Astrocyte of the spinal cord (primary cell): ENCODE results near the gene LCN2.

Source experiments
- DNase-seq: peaks from one replicate; pipeline ENCODE4 v3.0.0; 2011; ENCODE audit warnings: low read depth, low spot score
- H3K4me3 ChIP-seq: 2 replicates; pipeline ENCODE4 v1.5.1; 2011; ENCODE audit warnings: low read depth, mild to moderate bottlenecking, low read length, moderate library complexity
- in situ Hi-C: cut with HindIII; loops from 2 replicates; pipeline ENCODE4 v1.10.0; 2017; ENCODE audit warnings: low sequenced_read_pairs
- TF ChIP-seq, protein P1 (sequence below): IDR thresholded peaks from 2 replicates; pipeline ENCODE4 v1.5.1; 2012; ENCODE audit warnings: low read depth, mild to moderate bottlenecking, low read length, inconsistent platforms

Gene LCN2

DNA sequence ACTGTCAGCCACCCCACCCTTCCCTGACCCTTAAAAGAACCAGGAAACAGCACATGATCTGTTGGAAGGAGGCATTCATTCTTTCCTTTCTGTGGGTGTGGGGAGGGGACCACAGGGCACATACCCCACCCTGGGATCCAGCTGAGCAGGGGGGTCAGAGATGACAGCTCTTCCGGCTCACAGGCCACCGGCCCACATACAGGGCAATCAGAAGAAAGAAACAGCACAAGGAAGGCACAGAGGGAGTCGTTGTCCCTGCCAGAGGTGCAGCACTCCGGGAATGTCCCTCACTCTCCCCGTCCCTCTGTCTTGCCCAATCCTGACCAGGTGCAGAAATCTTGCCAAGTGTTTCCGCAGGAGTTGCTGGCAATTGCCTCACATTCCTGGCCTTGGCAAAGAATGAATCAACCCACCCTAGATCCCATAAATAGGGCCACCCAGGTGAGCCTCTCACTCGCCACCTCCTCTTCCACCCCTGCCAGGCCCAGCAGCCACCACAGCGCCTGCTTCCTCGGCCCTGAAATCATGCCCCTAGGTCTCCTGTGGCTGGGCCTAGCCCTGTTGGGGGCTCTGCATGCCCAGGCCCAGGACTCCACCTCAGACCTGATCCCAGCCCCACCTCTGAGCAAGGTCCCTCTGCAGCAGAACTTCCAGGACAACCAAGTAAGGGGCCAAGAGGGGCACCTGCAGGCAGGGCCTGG lies at the start of gene LCN2:
Gene LCN2 (plus strand): TSS at position 453 of the 701 bp plus-strand sequence. CDS start 73 bp downstream, at position 526.
- in situ Hi-C loops = no loop called here
- TF ChIP-seq, protein P1, sequence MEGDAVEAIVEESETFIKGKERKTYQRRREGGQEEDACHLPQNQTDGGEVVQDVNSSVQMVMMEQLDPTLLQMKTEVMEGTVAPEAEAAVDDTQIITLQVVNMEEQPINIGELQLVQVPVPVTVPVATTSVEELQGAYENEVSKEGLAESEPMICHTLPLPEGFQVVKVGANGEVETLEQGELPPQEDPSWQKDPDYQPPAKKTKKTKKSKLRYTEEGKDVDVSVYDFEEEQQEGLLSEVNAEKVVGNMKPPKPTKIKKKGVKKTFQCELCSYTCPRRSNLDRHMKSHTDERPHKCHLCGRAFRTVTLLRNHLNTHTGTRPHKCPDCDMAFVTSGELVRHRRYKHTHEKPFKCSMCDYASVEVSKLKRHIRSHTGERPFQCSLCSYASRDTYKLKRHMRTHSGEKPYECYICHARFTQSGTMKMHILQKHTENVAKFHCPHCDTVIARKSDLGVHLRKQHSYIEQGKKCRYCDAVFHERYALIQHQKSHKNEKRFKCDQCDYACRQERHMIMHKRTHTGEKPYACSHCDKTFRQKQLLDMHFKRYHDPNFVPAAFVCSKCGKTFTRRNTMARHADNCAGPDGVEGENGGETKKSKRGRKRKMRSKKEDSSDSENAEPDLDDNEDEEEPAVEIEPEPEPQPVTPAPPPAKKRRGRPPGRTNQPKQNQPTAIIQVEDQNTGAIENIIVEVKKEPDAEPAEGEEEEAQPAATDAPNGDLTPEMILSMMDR = no peak
- no peak for DNase-seq
- H3K4me3 ChIP-seq = no peak within 1 kb of the TSS

DNA sequence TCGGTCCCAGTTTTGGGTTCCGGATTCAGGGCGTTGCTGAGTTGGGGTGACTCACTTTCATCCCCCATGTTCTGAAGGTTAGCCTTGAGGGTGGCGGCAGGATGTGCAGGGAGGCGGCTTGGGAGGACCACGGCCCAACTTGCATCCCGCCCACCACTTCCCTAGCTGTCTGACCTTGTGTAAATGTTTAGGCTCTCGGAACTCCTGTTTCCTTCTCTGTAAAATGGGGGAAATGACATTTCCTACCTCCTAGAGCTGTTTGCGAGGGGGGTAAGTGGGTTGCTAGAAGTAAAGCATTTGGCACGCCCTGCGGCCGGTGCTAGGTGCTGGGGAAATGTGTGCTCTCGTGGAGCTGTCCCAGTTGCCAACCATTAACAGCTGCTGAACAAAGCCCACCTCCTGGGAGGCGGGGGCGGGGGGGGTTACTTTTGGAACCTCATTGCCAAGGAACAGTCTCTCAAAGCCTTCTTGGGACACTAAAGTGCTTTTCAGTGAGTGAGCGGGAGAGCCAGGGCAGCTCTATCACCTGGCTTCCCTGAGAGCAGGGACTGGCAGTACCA lies 49.2 kb upstream of the LCN2 start:
- DNase-seq = no peak
- TF ChIP-seq, protein P1 = no peak
- peak overlapping the region; percentile 45 for H3K4me3 ChIP-seq
- in situ Hi-C loops = no loop called here

DNA sequence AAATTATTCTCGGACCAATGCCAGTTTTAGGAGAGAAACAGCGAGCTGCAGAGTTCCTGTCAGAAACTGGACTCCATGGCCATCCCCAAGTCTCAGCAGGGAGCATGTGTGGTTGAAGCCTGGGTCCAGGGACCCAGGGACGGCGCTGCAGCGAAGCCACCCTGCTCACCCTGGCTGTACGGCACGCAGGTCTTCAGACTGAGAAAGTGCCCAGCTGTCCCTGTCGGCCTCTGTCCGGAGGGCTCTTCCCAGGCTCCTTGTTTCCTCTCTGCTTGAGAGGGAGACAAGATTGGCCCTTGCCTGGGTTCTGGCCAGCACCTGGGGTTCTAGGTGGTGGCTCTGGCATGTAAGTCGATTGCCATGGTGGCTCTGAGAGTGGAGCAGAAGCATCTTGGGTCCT lies 48.7 kb upstream of the LCN2 start:
- in situ Hi-C loops = no loop called here
- DNase-seq = no peak
- H3K4me3 ChIP-seq = no peak overlapping the region
- TF ChIP-seq, protein P1 = no peak

DNA sequence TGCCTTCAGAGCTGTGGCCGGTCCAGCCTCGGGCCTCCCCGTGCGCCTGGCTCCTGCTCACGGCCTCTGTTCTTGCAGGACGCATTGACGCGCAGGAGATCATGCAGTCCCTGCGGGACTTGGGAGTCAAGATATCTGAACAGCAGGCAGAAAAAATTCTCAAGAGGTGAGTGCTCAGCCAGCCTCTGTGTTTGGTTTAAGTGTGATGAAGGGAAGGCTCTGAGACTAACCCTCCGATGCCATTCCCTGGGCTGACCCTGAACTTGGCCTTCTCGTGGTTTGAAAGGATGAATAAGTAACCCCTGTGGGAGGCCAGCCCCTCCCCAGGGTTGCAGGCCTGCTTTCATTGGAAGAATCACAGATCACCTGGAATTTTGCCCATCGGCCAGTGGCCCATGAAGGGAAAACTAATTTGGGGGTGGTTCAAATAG lies 48.0 kb upstream of the LCN2 start:
- TF ChIP-seq, protein P1 = no peak
- H3K4me3 ChIP-seq = no peak overlapping the region
- in situ Hi-C loops = no loop called here
- DNase-seq = no peak

DNA sequence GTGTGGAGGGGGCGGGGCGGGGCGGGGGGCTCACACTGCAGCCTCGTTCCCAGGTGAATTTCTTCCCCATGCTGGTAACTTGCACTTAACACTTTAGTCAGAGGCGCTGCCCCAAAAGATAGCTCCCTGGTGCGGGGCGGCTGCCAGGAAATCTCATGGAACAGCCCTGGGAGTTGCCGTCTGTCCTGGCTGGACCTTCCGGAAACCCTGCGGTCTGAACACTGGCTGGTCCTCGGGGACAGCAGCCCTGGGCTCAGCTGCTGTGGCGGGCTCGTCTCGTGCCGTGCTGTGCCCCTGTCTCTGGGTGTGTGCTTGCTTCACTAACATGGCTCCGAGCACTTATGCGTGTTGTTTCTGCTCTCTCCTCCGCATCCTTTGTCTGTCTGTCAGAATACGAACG lies 47.6 kb upstream of the LCN2 start:
- in situ Hi-C loops = no loop called here
- TF ChIP-seq, protein P1 = no peak
- DNase-seq = no peak
- no peak overlapping the region for H3K4me3 ChIP-seq

DNA sequence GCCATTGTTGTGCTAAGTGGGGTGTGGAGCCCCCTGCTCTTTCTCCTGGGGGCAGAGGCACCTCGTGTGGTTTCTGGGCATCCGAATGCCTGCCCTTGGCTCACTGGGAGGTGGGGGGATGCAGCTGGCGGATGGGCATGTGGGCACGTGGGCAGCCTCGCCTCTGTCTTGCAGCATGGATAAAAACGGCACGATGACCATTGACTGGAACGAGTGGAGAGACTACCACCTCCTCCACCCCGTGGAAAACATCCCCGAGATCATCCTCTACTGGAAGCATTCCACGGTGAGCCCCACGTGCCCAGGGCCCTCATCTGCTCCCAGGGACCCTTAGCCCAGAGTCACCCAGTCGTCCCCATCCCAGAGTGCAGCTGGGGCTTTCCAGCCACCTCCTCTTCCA lies 47.1 kb upstream of the LCN2 start:
- no peak for DNase-seq
- in situ Hi-C loops = no loop called here
- no peak overlapping the region for H3K4me3 ChIP-seq
- TF ChIP-seq, protein P1 = no peak
